Measurements from ENCODE around the gene SENP8. TPM values are rescaled to one million over a fixed set of nuclear protein-coding genes. Genes with fewer than 3 reads are reported as not detected.
A peak's percentile ranks its signal among the peaks of the same experiment; 100 is the strongest.

SENP8 gene
- total and polyA plus RNA-seq, 2 of the 4 experiments (the other 2 are of a cell fraction), result 1.6 to 2.9 TPM

DNA sequence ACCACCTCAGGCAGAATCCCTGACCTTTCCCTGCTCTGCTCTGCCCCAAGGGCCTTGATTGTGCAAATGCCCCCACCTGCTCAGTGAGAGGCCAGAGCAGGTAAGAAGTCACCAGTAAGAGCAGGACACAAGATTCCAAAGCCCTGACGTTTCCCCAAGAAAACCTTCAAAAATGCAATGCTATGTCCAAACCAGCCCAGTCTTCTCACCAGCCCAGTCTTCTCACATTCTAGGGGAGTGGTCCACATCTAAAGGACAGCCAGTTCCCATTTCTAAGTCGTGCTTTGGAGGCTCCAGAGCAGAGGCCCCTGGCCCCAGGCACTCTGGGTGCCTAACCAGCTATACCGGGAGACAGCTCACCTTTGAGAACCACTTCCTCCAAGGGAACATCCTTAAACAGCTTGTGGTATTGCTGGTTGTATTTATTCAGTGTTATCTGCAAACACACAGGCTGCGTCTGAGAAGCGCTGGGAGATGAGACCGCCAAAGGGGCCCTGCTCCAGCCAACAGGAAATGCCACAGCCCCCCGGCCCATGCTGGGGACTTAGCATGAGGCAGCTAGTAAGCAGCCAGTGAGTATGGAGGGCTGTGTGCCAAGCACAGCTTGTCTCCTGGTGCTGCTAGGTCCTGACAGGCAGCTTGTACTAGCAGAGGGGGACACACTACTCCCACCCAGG is 50.1 kb downstream of the SENP8 start:
- Histone ChIP-seq H3K27me3 (ENCODE audit: control insufficient read depth, insufficient read depth, low read length) (peaks cover 68% of the 10 kb centered on the region), H3K18ac (ENCODE audit: low read depth, low read length) (no peak overlapping the region), H3K14ac (replicated peaks; ENCODE audit: low read depth, low read length) (no peak overlapping the region), H3K36me3 (ENCODE audit: control insufficient read depth, insufficient read depth, low read length) (no peaks in the 10 kb centered on the region), H3K4ac (ENCODE audit: low read depth, low read length) (no peak overlapping the region), H4K5ac (ENCODE audit: low read depth, low read length) (no peak overlapping the region), H3K9ac (ENCODE audit: low read depth, low read length) (no peak overlapping the region), H2BK5ac (ENCODE audit: low read depth, low read length, poor library complexity, severe bottlenecking) (no peak overlapping the region), H3K56ac (ENCODE audit: extremely low read depth, insufficient read depth, low read length) (no peak overlapping the region), H3K4me2 (ENCODE audit: low read depth, low read length) (no peak overlapping the region), H3K79me1 (ENCODE audit: low read depth in 1 of 2, low read length in 2 of 2) (no peaks in the 10 kb centered on the region), H2AFZ (replicated peaks; ENCODE audit: low read length, poor library complexity) (peak overlapping the region; percentile 64), H3K4me1 (ENCODE audit: control insufficient read depth, insufficient read depth, low read length) (peaks cover 12% of the 10 kb centered on the region), H3K9me1 (ENCODE audit: insufficient read depth, low read length) (no peaks in the 10 kb centered on the region; the same call in none of the 2 replicates), H2AK5ac (ENCODE audit: low read depth, low read length) (no peak overlapping the region), H3K23ac (ENCODE audit: low read depth, low read length) (no peak overlapping the region), H4K20me1 (ENCODE audit: insufficient read depth, low read length) (no peaks in the 10 kb centered on the region), H3K9me3 (ENCODE audit: control insufficient read depth, insufficient read depth, low read length) (no peaks in the 10 kb centered on the region), H2BK120ac (ENCODE audit: low read depth, low read length) (no peak overlapping the region), H4K91ac (ENCODE audit: insufficient read depth, low read depth, low read length) (no peak overlapping the region), H3K27ac (ENCODE audit: insufficient read depth, low read length) (no peak overlapping the region), H4K8ac (ENCODE audit: low read depth in 2 of 2, low read length in 2 of 2) (no peak overlapping the region), H2BK20ac (ENCODE audit: low read depth, low read length) (no peak overlapping the region), H2AK9ac (replicated peaks; ENCODE audit: low read depth, low read length, poor library complexity) (no peak overlapping the region), H2BK15ac (ENCODE audit: low read depth, low read length) (no peak overlapping the region), H3K4me3 (ENCODE audit: insufficient read depth, low read depth, low read length) (no peak overlapping the region)
- CTCF ChIA-PET, result interaction anchor here (0.9 kb wide), 1 partner anchor 416 kb away, joined by 3 read pairs; no protein-coding TSS in a partner anchor
- BruUV-seq (replicated peaks), result no TSS peak
- no peak for TF ChIP-seq NFE2L2 (IDR thresholded peaks at IDR 0.05; ENCODE audit: low read depth, low read length)
- no peak for TF ChIP-seq ELK1 (IDR thresholded peaks at IDR 0.05; ENCODE audit: borderline replicate concordance, low read depth, low read length)
- no peak for TF ChIP-seq MAZ (IDR thresholded peaks at IDR 0.05; ENCODE audit: borderline replicate concordance, low read depth, low read length)
- no peak for TF ChIP-seq CHD1 (IDR thresholded peaks at IDR 0.05; ENCODE audit: low read depth, low read length)
- TF ChIP-seq CEBPB (IDR thresholded peaks at IDR 0.05; ENCODE audit: low read depth, low read length), result no peak
- no peak for TF ChIP-seq CTCF (conservative IDR thresholded peaks at IDR 0.05; ENCODE audit: low read depth, low read length)
- TF ChIP-seq MXI1 (IDR thresholded peaks at IDR 0.05; ENCODE audit: borderline replicate concordance, low read depth, low read length), result no peak
- TF ChIP-seq SMC3 (IDR thresholded peaks at IDR 0.05; ENCODE audit: low read depth, low read length), result no peak
- TF ChIP-seq MAFK (IDR thresholded peaks at IDR 0.05; ENCODE audit: low read depth, low read length), result no peak
- dilution Hi-C loops (cut with HindIII; ENCODE audit: low sequenced_read_pairs, unreplicated experiment), result no loop called here
- 10% methylated on average over 2 of the region's 7 CpGs; no CpG with 5 or more reads in 1 of the 2 experiments for WGBS, 2 experiments (ENCODE audit: extremely low coverage in 2 of 2, insufficient read length in 1 of 2)
- ATAC-seq (ENCODE audit: low read depth) (peak; percentile 47), DNase-seq (peak; percentile 38)
- POLR2A ChIA-PET (ENCODE audit: unreplicated experiment), result no interaction called here
- intact Hi-C loops (cut with micrococcal nuclease), result no loop called here
- in situ Hi-C loops (cut with MboI; ENCODE audit: low sequenced_read_pairs), result no loop called here

Data from IMR-90 (cell line).